HepG2 (cell line): Measurements from ENCODE around the gene VSNL1. TPM values are rescaled to one million over a fixed set of nuclear protein-coding genes. Genes with fewer than 3 reads are reported as not detected.
A peak's percentile ranks its signal among the peaks of the same experiment; 100 is the strongest.

ENCODE experiments used
- ATF4 ChIP-seq, 2 experiments: fragments of 450-650 bp in 1 of 2; sonication (generic) in 1 of 2; formaldehyde crosslinking; IDR thresholded peaks; 2 replicates each; pipeline versions ENCODE4 v1.5.0 to v1.8.0; 2020 to 2022; ENCODE audit warnings: mild to moderate bottlenecking in 1 of 2, missing genetic modification reagents in 1 of 2
- CC2D1A ChIP-seq: sonication (generic); formaldehyde crosslinking; IDR thresholded peaks from 2 replicates; pipeline ENCODE4 v1.8.1; 2023; ENCODE audit warnings: mild to moderate bottlenecking, missing genetic modification reagents
- CEBPB ChIP-seq: IDR thresholded peaks from 2 replicates; pipeline ENCODE4 v1.6.1; 2011; ENCODE audit warnings: low read depth, low read length, improper control_type of control experiment, borderline replicate concordance
- LRRFIP1 ChIP-seq: sonication (generic); formaldehyde crosslinking; conservative IDR thresholded peaks from 2 replicates; pipeline ENCODE4 v1.4.0; 2020; ENCODE audit warnings: missing genetic modification reagents
- MEIS1 ChIP-seq: sonication (generic); formaldehyde crosslinking; IDR thresholded peaks from 2 replicates; pipeline ENCODE4 v1.9.0; 2021; ENCODE audit warnings: mild to moderate bottlenecking, missing genetic modification reagents, moderate library complexity, borderline replicate concordance
- NCOA1 ChIP-seq: sonication (generic); formaldehyde crosslinking; IDR thresholded peaks from 2 replicates; pipeline ENCODE4 v1.9.0; 2021; ENCODE audit warnings: missing genetic modification reagents
- SNAPC2 ChIP-seq: sonication (generic); formaldehyde crosslinking; IDR thresholded peaks from 2 replicates; pipeline ENCODE4 v1.8.1; 2022; ENCODE audit warnings: mild to moderate bottlenecking, missing genetic modification reagents
- ZBTB39 ChIP-seq: sonication (generic); formaldehyde crosslinking; IDR thresholded peaks from 2 replicates; pipeline ENCODE4 v1.5.0; 2020; ENCODE audit warnings: missing genetic modification reagents
- ZFAT ChIP-seq: sonication (generic); formaldehyde crosslinking; conservative IDR thresholded peaks from 2 replicates; pipeline ENCODE4 v1.8.1; 2023; ENCODE audit warnings: missing genetic modification reagents, inconsistent platforms
- ZFP36L1 ChIP-seq: sonication (generic); formaldehyde crosslinking; IDR thresholded peaks from 2 replicates; pipeline ENCODE4 v1.8.0; 2022; ENCODE audit warnings: mild to moderate bottlenecking, missing genetic modification reagents, moderate library complexity
- ZNF251 ChIP-seq: sonication (generic); formaldehyde crosslinking; IDR thresholded peaks from 2 replicates; pipeline ENCODE4 v1.9.0; 2021; ENCODE audit warnings: mild to moderate bottlenecking, missing genetic modification reagents
- ZNF276 ChIP-seq: sonication (generic); formaldehyde crosslinking; IDR thresholded peaks from 2 replicates; pipeline ENCODE4 v1.4.0; 2020; ENCODE audit warnings: mild to moderate bottlenecking, low read depth, missing genetic modification reagents
- ZNF292 ChIP-seq: sonication (generic); formaldehyde crosslinking; IDR thresholded peaks from 2 replicates; pipeline ENCODE4 v1.8.1; 2022; ENCODE audit warnings: mild to moderate bottlenecking, low read depth, missing genetic modification reagents, borderline replicate concordance
- ZNF460 ChIP-seq: sonication (generic); formaldehyde crosslinking; IDR thresholded peaks from 2 replicates; pipeline ENCODE4 v1.5.1; 2020; ENCODE audit warnings: missing genetic modification reagents, mild to moderate bottlenecking, borderline replicate concordance
- ZNF512B ChIP-seq: sonication (generic); formaldehyde crosslinking; IDR thresholded peaks from 2 replicates; pipeline ENCODE4 v1.5.1; 2020; ENCODE audit warnings: missing genetic modification reagents, mild to moderate bottlenecking, borderline replicate concordance
- ZNF652 ChIP-seq: IDR thresholded peaks from 2 replicates; pipeline ENCODE4 v1.6.1; 2016; ENCODE audit warnings: low read depth, borderline replicate concordance
- ZNF7 ChIP-seq: IDR thresholded peaks from 2 replicates; pipeline ENCODE4 v1.6.1; 2016; ENCODE audit warnings: missing biosample characterization, missing genetic modification reagents
- ZNF839 ChIP-seq: sonication (generic); formaldehyde crosslinking; IDR thresholded peaks from 2 replicates; pipeline ENCODE4 v1.4.0; 2020; ENCODE audit warnings: missing genetic modification reagents, mild to moderate bottlenecking, borderline replicate concordance
- polyA plus RNA-seq, 8 experiments: library from polyadenylated mRNA; depleted of rRNA in 3 of 8; stranded (reverse) in 7 of 8; unstranded in 1 of 8; fragments of >200 nt; fragmentation: Illumina TruSeq in 4 of 8; extraction: Trizol in 4 of 8; gene quantifications; 2 replicates each; pipeline versions ENCODE4 v1.2.1 to v1.2.3, GENCODE V29; 2011 to 2016; ENCODE audit warnings: low read depth in 4 of 8, missing spikeins in 1 of 8, mixed read lengths in 1 of 8; ENCODE audit not compliant: insufficient read depth in 1 of 8
- total RNA-seq, 5 experiments: library from RNA; depleted of rRNA; stranded (reverse); fragments of >200 nt; fragmentation: Illumina TruSeq; extraction: Trizol; gene quantifications; 2 replicates each; pipeline ENCODE4 v1.2.3, GENCODE V29; 2016; ENCODE audit warnings: low read depth in 1 of 5

VSNL1 gene
- total and polyA plus RNA-seq, 2 of the 13 experiments (the other 11 are each of a cell fraction or from before 2014, with no cell fraction given) = 63.2 to 95.9 TPM

GRCh38 chr2:17593841-17594491 is 53.5 kb downstream of the VSNL1 start (continued):
- TF ChIP-seq ZNF460 (no peak; the same call in 1 of the 2 replicates), ATF4 (CRISPR knock-in tag; IDR thresholded peaks at IDR 0.05) (peak in 1 of 2 experiments; percentile 66; a peak in 1 of 4 replicates), ZNF512B (CRISPR knock-in tag) (no peak), CEBPB (peak; percentile 44; the same call in 1 of the 2 replicates), ZBTB39 (CRISPR knock-in tag) (peak; percentile 96), MEIS1 (CRISPR knock-in tag) (peak; percentile 99), ZNF839 (CRISPR knock-in tag) (no peak), ZNF251 (CRISPR knock-in tag) (no peak), LRRFIP1 (0 out of 2 replicates have a peak, but pooled peaks have one; percentile 55), ZFAT (CRISPR knock-in tag) (no peak), ZNF276 (CRISPR knock-in tag) (no peak), ZNF292 (CRISPR knock-in tag) (peak; percentile 49; the same call in 1 of the 2 replicates), SNAPC2 (0 out of 2 replicates have a peak, but pooled peaks have one; percentile 23), ZNF652 (CRISPR knock-in tag) (peak; percentile 62; the same call in 1 of the 2 replicates), NCOA1 (no peak), ZFP36L1 (peak; percentile 80; the same call in 1 of the 2 replicates), CC2D1A (CRISPR knock-in tag) (peak; percentile 45; the same call in 1 of the 2 replicates), ZNF7 (CRISPR knock-in tag) (no peak; the same call in 1 of the 2 replicates)
